Forelimb muscle (tissue), 1 donor: ENCODE measurements around the gene OTOP2. TPM values are rescaled to one million over a fixed set of nuclear protein-coding genes. Genes with fewer than 3 reads are reported as not detected.
"Not testable (repeated sequence)": the region's sequence is repeated elsewhere in the genome, so short reads cannot be mapped to it uniquely, and the experiment has no call there.

ENCODE experiments used
- DNase-seq: peaks from one replicate; pipeline ENCODE4 v3.0.0-alpha.2; 2013; ENCODE audit warnings: low read depth
- polyA plus RNA-seq: library from polyadenylated mRNA; unstranded; fragments of 120-200 nt; gene quantifications from one replicate; pipeline ENCODE4 v1.2.1, GENCODE V29; 2013; ENCODE audit not compliant: insufficient read length

OTOP2 gene
- polyA plus RNA-seq, 1 donor = not detected

- no peak for DNase-seq
These were observed 47.2 kb downstream of the OTOP2 start for GRCh38 chr17:74971069-74971841.

GRCh38 chr17:74971842-74972106 lies 47.7 kb downstream of the OTOP2 start:
- no peak for DNase-seq

GRCh38 chr17:74972107-74972972 lies 48.3 kb downstream of the OTOP2 start, which contains the start of gene HID1:
HID1 (minus strand) TSS chr17:74972759; CDS start chr17:74972656, 103 bp downstream.
- no peak for DNase-seq

GRCh38 chr17:74972973-74973328 lies 48.9 kb downstream of the OTOP2 start:
- DNase-seq = no peak

DNA sequence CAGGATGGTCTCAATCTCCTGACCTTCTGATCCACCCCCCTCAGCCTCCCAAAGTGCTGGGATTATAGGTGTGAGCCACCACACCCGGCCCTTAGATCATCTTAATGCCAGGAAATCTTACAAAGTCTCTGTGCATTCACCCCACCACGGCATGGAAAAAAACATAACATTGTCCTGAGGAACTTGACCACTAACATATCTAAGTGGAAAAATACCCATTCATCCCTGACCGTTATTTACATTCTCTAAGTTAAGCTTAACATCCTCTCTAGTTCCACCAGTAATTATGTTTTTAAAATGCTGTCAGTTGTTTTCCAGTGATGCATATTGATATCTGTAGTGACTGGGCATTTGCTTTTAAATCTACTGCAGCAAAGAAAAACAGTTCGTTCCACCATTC lies 51.9 kb downstream of the OTOP2 start:
- DNase-seq = no peak

DNA sequence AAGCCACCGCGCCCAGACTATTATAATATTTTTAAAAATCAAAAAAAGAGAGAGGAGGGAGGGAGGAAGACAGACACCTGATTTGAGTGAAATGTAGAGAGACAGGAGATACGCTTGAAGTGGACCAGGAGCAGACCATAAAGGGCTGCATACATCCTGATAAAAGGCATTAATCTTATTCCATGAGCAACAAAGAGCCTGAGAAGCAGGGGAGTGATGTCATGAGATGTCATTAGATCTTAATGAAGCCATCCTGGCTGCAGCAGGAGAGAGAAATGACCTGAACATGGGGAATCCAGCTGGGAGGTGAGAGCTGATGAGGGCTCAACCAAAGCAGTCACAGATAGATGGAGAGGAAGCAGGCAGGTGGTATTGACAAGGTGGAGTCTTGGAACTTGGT lies 53.7 kb downstream of the OTOP2 start:
- DNase-seq = no peak

- no peak for DNase-seq
These were observed 54.2 kb downstream of the OTOP2 start for GRCh38 chr17:74978240-74978639.

- DNase-seq = no peak
These were observed 55.5 kb downstream of the OTOP2 start for GRCh38 chr17:74979408-74980146.

- DNase-seq = no peak
These were observed 57.4 kb downstream of the OTOP2 start for GRCh38 chr17:74981318-74981978.

DNA sequence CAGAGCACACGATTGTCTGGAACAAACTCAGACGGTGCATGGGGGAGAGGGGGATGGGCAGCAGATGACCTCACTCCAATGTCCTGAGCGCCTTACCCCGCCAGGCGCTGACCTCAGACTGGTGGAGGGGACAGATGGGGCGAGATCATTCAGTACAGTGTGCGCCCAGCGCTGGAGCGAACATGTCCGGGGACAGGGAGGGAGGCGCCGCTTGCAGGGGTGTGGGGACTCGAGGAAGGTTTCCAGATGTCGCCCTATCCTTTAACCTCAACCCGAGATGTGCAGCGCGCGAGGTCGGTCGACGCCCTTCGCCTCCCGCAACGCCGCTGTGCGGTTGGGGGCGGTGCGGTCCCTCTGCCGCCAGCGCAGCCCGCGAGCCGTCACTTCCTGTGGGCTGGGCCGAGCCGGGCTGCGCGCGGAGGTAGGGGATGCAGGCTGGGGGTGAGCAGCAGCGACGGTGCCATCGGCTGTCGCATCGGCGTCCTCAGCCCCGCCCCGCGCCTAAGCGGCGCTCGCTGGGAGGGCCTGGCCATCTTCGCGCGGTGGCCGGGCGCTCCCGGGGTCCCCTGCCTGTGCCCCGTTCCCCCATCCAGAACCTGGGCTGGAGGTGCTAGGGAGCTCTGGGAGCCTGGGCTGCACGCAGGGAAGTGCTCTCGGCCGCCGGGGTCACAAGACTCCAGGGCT lies 58.0 kb downstream of the OTOP2 start:
- no peak for DNase-seq

- not testable (repeated sequence) for DNase-seq
These were observed 58.7 kb downstream of the OTOP2 start for GRCh38 chr17:74982663-74983313.

Other genes starting within 250 kb of the OTOP2 start
- gene CD300LF, start 211.3 kb upstream of the OTOP2 start, polyA plus RNA-seq = 0.28 TPM
- 0.90 TPM for gene RAB37, start 187.0 kb upstream of the OTOP2 start, polyA plus RNA-seq
- gene NHERF1, start 175.6 kb upstream of the OTOP2 start, polyA plus RNA-seq = 5.3 TPM
- gene NAT9, start 147.9 kb upstream of the OTOP2 start, polyA plus RNA-seq = 37.5 TPM
- 0.71 TPM for gene GRIN2C, start 64.4 kb upstream of the OTOP2 start, polyA plus RNA-seq
- gene FDXR, start 51.3 kb upstream of the OTOP2 start, polyA plus RNA-seq = 2.0 TPM
- gene FADS6, start 30.6 kb upstream of the OTOP2 start, polyA plus RNA-seq = not detected
- 0.05 TPM for gene USH1G, start 1.0 kb upstream of the OTOP2 start, polyA plus RNA-seq
- not detected for gene OTOP3, start 11.6 kb downstream of the OTOP2 start, polyA plus RNA-seq
- 5.9 TPM for gene HID1, start 48.5 kb downstream of the OTOP2 start, polyA plus RNA-seq
- 6.8 TPM for gene CDR2L, start 63.4 kb downstream of the OTOP2 start, polyA plus RNA-seq
- 24.0 TPM for gene MRPL58, start 88.4 kb downstream of the OTOP2 start, polyA plus RNA-seq
- 249 TPM for gene ATP5PD, start 122.7 kb downstream of the OTOP2 start, polyA plus RNA-seq
- 20.5 TPM for gene KCTD2, start 123.0 kb downstream of the OTOP2 start, polyA plus RNA-seq
- gene SLC16A5, start 163.7 kb downstream of the OTOP2 start, polyA plus RNA-seq = 6.9 TPM
- 6.5 TPM for gene ARMC7, start 185.7 kb downstream of the OTOP2 start, polyA plus RNA-seq
- 41.0 TPM for gene NT5C, start 207.5 kb downstream of the OTOP2 start, polyA plus RNA-seq
- gene JPT1, start 230.2 kb downstream of the OTOP2 start, polyA plus RNA-seq = 283 TPM